ENCODE data around the gene FOXO6. TPM values are rescaled to one million over a fixed set of nuclear protein-coding genes. Genes with fewer than 3 reads are reported as not detected.

FOXO6 gene
- polyA plus RNA-seq, 1 of the 3 experiments (the other 2 are of a cell fraction), result 0.35 TPM

- Histone ChIP-seq H3K4me2 (no peak overlapping the region), H3K9me3 (no peaks in the 10 kb centered on the region), H3K4me3 (ENCODE audit: low read depth in 2 of 2, low read length in 1 of 2) (no peak overlapping the region), H3K27me3 (ENCODE audit: insufficient read depth) (no peaks in the 10 kb centered on the region), H4K20me1 (ENCODE audit: insufficient read depth) (no peaks in the 10 kb centered on the region), H3K36me3 (replicated peaks in 1 of 2; ENCODE audit: control insufficient read depth in 1 of 2, insufficient read depth in 2 of 2, low read length in 1 of 2) (no peaks in the 10 kb centered on the region), H2AFZ (ENCODE audit: low read depth) (no peak overlapping the region), H3K79me2 (ENCODE audit: insufficient read depth) (no peaks in the 10 kb centered on the region), H3K9ac (no peak overlapping the region), H3F3A (replicated peaks; ENCODE audit: insufficient read depth) (no peaks in the 10 kb centered on the region), H3K4me1 (ENCODE audit: control insufficient read depth in 1 of 2, insufficient read depth in 2 of 2, low read depth in 1 of 2, low read length in 1 of 2) (peaks cover 0 to 17% of the 10 kb centered on the region in 2 experiments; a peak in 1 of 4 replicates), H3K27ac (ENCODE audit: low read depth in 2 of 2, low read length in 1 of 2) (no peak overlapping the region), H3K9me2 (no peaks in the 10 kb centered on the region)
- POLR2A ChIA-PET, result no interaction called here
- 90% methylated on average over 2 of the region's 6 CpGs for WGBS (ENCODE audit: low lambda C conversion rate)
- CTCF ChIA-PET, result interaction anchor here (1.0 to 8.9 kb wide), 4 partner anchors 35 to 114 kb away, joined by 3 to 109 read pairs (median 6); no protein-coding TSS in a partner anchor
- no peak for DNase-seq
- TF ChIP-seq CHD2 (IDR thresholded peaks at IDR 0.05; ENCODE audit: low read length, partially characterized antibody) (no peak), USF1 (IDR thresholded peaks at IDR 0.05; ENCODE audit: borderline replicate concordance, low read depth) (no peak), FOXJ3 (CRISPR knock-in tag; IDR thresholded peaks at IDR 0.05) (no peak), YY1 (IDR thresholded peaks at IDR 0.05; ENCODE audit: low read depth) (no peak), USF2 (IDR thresholded peaks at IDR 0.05; ENCODE audit: borderline replicate concordance, low read depth, low read length) (no peak), TAF1 (IDR thresholded peaks at IDR 0.05; ENCODE audit: borderline replicate concordance, low read depth, low read length) (no peak), IRF3 (IDR thresholded peaks at IDR 0.05; ENCODE audit: low read depth, low read length) (no peak), RFX5 (IDR thresholded peaks at IDR 0.05; ENCODE audit: low read length) (no peak), FOXM1 (IDR thresholded peaks at IDR 0.05; ENCODE audit: low read depth) (no peak), RXRA (IDR thresholded peaks at IDR 0.05; ENCODE audit: borderline replicate concordance, low read depth) (no peak), ELF1 (IDR thresholded peaks at IDR 0.05) (no peak), SMC3 (IDR thresholded peaks at IDR 0.05; ENCODE audit: low read depth, low read length) (no peak), RAD21 (IDR thresholded peaks at IDR 0.05; ENCODE audit: low read length) (no peak), FOSL2 (IDR thresholded peaks at IDR 0.05; ENCODE audit: borderline replicate concordance, low read depth) (no peak), TCF12 (IDR thresholded peaks at IDR 0.05) (no peak), POLR2AphosphoS5 (IDR thresholded peaks at IDR 0.05; ENCODE audit: low read depth, low read length) (no peak), GABPA (IDR thresholded peaks at IDR 0.05; ENCODE audit: low read depth) (no peak)
- TF ChIP-seq, protein P1, sequence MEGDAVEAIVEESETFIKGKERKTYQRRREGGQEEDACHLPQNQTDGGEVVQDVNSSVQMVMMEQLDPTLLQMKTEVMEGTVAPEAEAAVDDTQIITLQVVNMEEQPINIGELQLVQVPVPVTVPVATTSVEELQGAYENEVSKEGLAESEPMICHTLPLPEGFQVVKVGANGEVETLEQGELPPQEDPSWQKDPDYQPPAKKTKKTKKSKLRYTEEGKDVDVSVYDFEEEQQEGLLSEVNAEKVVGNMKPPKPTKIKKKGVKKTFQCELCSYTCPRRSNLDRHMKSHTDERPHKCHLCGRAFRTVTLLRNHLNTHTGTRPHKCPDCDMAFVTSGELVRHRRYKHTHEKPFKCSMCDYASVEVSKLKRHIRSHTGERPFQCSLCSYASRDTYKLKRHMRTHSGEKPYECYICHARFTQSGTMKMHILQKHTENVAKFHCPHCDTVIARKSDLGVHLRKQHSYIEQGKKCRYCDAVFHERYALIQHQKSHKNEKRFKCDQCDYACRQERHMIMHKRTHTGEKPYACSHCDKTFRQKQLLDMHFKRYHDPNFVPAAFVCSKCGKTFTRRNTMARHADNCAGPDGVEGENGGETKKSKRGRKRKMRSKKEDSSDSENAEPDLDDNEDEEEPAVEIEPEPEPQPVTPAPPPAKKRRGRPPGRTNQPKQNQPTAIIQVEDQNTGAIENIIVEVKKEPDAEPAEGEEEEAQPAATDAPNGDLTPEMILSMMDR (IDR thresholded peaks at IDR 0.05), result no peak
- TF ChIP-seq, protein P2, sequence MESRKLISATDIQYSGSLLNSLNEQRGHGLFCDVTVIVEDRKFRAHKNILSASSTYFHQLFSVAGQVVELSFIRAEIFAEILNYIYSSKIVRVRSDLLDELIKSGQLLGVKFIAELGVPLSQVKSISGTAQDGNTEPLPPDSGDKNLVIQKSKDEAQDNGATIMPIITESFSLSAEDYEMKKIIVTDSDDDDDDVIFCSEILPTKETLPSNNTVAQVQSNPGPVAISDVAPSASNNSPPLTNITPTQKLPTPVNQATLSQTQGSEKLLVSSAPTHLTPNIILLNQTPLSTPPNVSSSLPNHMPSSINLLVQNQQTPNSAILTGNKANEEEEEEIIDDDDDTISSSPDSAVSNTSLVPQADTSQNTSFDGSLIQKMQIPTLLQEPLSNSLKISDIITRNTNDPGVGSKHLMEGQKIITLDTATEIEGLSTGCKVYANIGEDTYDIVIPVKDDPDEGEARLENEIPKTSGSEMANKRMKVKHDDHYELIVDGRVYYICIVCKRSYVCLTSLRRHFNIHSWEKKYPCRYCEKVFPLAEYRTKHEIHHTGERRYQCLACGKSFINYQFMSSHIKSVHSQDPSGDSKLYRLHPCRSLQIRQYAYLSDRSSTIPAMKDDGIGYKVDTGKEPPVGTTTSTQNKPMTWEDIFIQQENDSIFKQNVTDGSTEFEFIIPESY (IDR thresholded peaks at IDR 0.05; ENCODE audit: borderline replicate concordance, low read depth), result no peak
Observed at GRCh38 chr1:41317361-41317760, 43.9 kb upstream of the FOXO6 start.
